SK-N-SH (cell line): ENCODE data around the gene CLIC5. TPM values are rescaled to one million over a fixed set of nuclear protein-coding genes. Genes with fewer than 3 reads are reported as not detected.

Source experiments
- CTCF ChIA-PET: fragments of 300-600, 350-600 bp; formaldehyde crosslinking; extraction: SDS; loops from one replicate; lab custom pipeline; 2021; lab: Yijun Ruan, JAX
- POLR2A ChIA-PET: fragments of 350-600 bp; sonication (Branson Sonifier 250); formaldehyde crosslinking; extraction: SDS; loops from one replicate; lab custom pipeline; 2020; ENCODE audit warnings: antibody characterized with exemption, inconsistent platforms; lab: Yijun Ruan, JAX
- DNase-seq: peaks from one replicate; pipeline ENCODE4 v3.0.0; 2012
- H2AFZ ChIP-seq: fragments of 200-600 bp; sonication (generic); 2 replicates; pipeline ENCODE4 v1.8.1; 2016; ENCODE audit warnings: antibody characterized with exemption, mild to moderate bottlenecking, low read depth
- H3F3A ChIP-seq: fragments of 200-600 bp; sonication (generic); replicated peaks from 2 replicates; pipeline ENCODE3; 2016; ENCODE audit warnings: antibody characterized with exemption, mild to moderate bottlenecking; ENCODE audit not compliant: insufficient read depth
- H3K27ac ChIP-seq, 2 experiments: fragments of 200-500 bp in 1 of 2; fragments of 200-600 bp in 1 of 2; sonication (Bioruptor generic) in 1 of 2; sonication (generic), shearing (Covaris generic) in 1 of 2; 2 replicates each; pipeline versions ENCODE4 v1.5.1 to v1.6.1; 2014 to 2016; ENCODE audit warnings: low read depth in 2 of 2, inconsistent platforms in 1 of 2, low read length in 1 of 2, mild to moderate bottlenecking in 1 of 2, mixed read lengths in 1 of 2
- H3K27me3 ChIP-seq: fragments of 200-600 bp; sonication (generic), shearing (Covaris generic); 2 replicates; pipeline ENCODE4 v1.6.1; 2016; ENCODE audit warnings: mixed run types; ENCODE audit not compliant: insufficient read depth
- H3K36me3 ChIP-seq, 2 experiments: fragments of 200-500 bp in 1 of 2; fragments of 200-600 bp in 1 of 2; sonication (Bioruptor generic) in 1 of 2; sonication (generic) in 1 of 2; replicated peaks in 1 of 2; 2 replicates each; pipeline versions ENCODE3 to v1.5.1; 2014 to 2016; ENCODE audit warnings: low read length in 1 of 2, mild to moderate bottlenecking in 1 of 2; ENCODE audit not compliant: insufficient read depth in 2 of 2, control insufficient read depth in 1 of 2
- H3K4me1 ChIP-seq, 2 experiments: fragments of 200-500 bp in 1 of 2; fragments of 200-600 bp in 1 of 2; sonication (Bioruptor generic) in 1 of 2; sonication (generic), shearing (Covaris generic) in 1 of 2; 2 replicates each; pipeline versions ENCODE4 v1.5.1 to v1.6.1; 2014 to 2016; ENCODE audit warnings: low read depth in 1 of 2, low read length in 1 of 2, mixed run types in 1 of 2; ENCODE audit not compliant: insufficient read depth in 2 of 2, control insufficient read depth in 1 of 2
- H3K4me2 ChIP-seq: fragments of 200-600 bp; sonication (generic), shearing (Covaris generic); 2 replicates; pipeline ENCODE4 v1.6.1; 2017; ENCODE audit warnings: mixed run types
- H3K4me3 ChIP-seq, 2 experiments: fragments of 200-500 bp in 1 of 2; fragments of 200-600 bp in 1 of 2; sonication (Bioruptor generic) in 1 of 2; sonication (generic), shearing (Covaris generic) in 1 of 2; 2 replicates each; pipeline versions ENCODE4 v1.5.1 to v1.8.1; 2014 to 2016; ENCODE audit warnings: low read depth in 2 of 2, inconsistent platforms in 1 of 2, low read length in 1 of 2, mild to moderate bottlenecking in 1 of 2, mixed read lengths in 1 of 2, moderate library complexity in 1 of 2
- H3K79me2 ChIP-seq: fragments of 200-600 bp; sonication (generic); 2 replicates; pipeline ENCODE4 v1.8.1; 2017; ENCODE audit warnings: mild to moderate bottlenecking; ENCODE audit not compliant: insufficient read depth
- H3K9ac ChIP-seq: fragments of 200-600 bp; sonication (generic); 2 replicates; pipeline ENCODE4 v1.6.1; 2017; ENCODE audit warnings: mixed run types
- H3K9me2 ChIP-seq: fragments of 200-600 bp; sonication (generic); 2 replicates; pipeline ENCODE4 v1.6.1; 2017; ENCODE audit warnings: mixed run types
- H3K9me3 ChIP-seq: fragments of 200-600 bp; sonication (generic); 2 replicates; pipeline ENCODE4 v1.6.1; 2017; ENCODE audit warnings: mixed run types, mild to moderate bottlenecking, moderate library complexity
- H4K20me1 ChIP-seq: fragments of 200-600 bp; sonication (generic); 2 replicates; pipeline ENCODE4 v1.6.1; 2017; ENCODE audit warnings: mild to moderate bottlenecking, mixed run types; ENCODE audit not compliant: insufficient read depth
- CHD2 ChIP-seq: fragments of 150-350 bp; IDR thresholded peaks from 2 replicates; pipeline ENCODE4 v1.6.1; 2018; ENCODE audit warnings: low read length; ENCODE audit not compliant: partially characterized antibody
- CTCF ChIP-seq: fragments of 200-600 bp; sonication (generic); IDR thresholded peaks from 2 replicates; pipeline ENCODE4 v1.6.1; 2017; ENCODE audit warnings: antibody characterized with exemption, mild to moderate bottlenecking, moderate library complexity
- ELF1 ChIP-seq: IDR thresholded peaks from 2 replicates; pipeline ENCODE4 v1.4.0; 2012
- EP300 ChIP-seq, 2 experiments: IDR thresholded peaks; 2 replicates each; pipeline versions ENCODE4 v1.4.0 to v1.6.1; 2012; ENCODE audit warnings: borderline replicate concordance in 1 of 2, low read depth in 1 of 2, low read length in 1 of 2
- FOXJ3 ChIP-seq: sonication (generic); formaldehyde crosslinking; IDR thresholded peaks from 2 replicates; pipeline ENCODE4 v1.5.1; 2020; ENCODE audit warnings: mild to moderate bottlenecking, missing genetic modification reagents
- MAX ChIP-seq: IDR thresholded peaks from 2 replicates; pipeline ENCODE4 v1.4.0; 2012; ENCODE audit warnings: low read depth
- NFIC ChIP-seq: IDR thresholded peaks from 2 replicates; pipeline ENCODE4 v1.4.0; 2012; ENCODE audit warnings: borderline replicate concordance
- NRF1 ChIP-seq: IDR thresholded peaks from 2 replicates; pipeline ENCODE4 v1.6.1; 2012; ENCODE audit warnings: low read depth, mild to moderate bottlenecking, low read length
- REST ChIP-seq: IDR thresholded peaks from 2 replicates; pipeline ENCODE4 v1.6.1; 2012; ENCODE audit warnings: mild to moderate bottlenecking, low read depth, low read length, moderate library complexity
- RFX5 ChIP-seq: IDR thresholded peaks from 2 replicates; pipeline ENCODE4 v1.6.1; 2012; ENCODE audit warnings: mild to moderate bottlenecking, improper control_type of control experiment, low read length
- SIN3A ChIP-seq: IDR thresholded peaks from 2 replicates; pipeline ENCODE4 v1.6.1; 2012; ENCODE audit warnings: low read depth, mild to moderate bottlenecking, low read length, moderate library complexity, borderline replicate concordance
- TCF12 ChIP-seq: IDR thresholded peaks from 2 replicates; pipeline ENCODE4 v1.4.0; 2012
- TEAD4 ChIP-seq: IDR thresholded peaks from 2 replicates; pipeline ENCODE4 v1.4.0; 2012; ENCODE audit warnings: mild to moderate bottlenecking, borderline replicate concordance; ENCODE audit not compliant: insufficient read depth
- USF2 ChIP-seq: fragments of 150-350 bp; IDR thresholded peaks from 2 replicates; pipeline ENCODE4 v1.6.1; 2017; ENCODE audit warnings: antibody characterized with exemption, low read length, low read depth, borderline replicate concordance
- WGBS: methylation state at CpG from one replicate; pipeline ENCODE4 v1.1.6; 2017; ENCODE audit warnings: low lambda C conversion rate; 5-methylcytosine and 5-hydroxymethylcytosine counted together
- polyA plus RNA-seq, 3 experiments: library from polyadenylated mRNA; depleted of rRNA; stranded (reverse); fragments of >200 nt; gene quantifications; 2 replicates each; pipeline ENCODE4 v1.2.3, GENCODE V29; 2012

Gene CLIC5
- polyA plus RNA-seq, 1 of the 3 experiments (the other 2 are of a cell fraction) = 0.03 TPM

- no peaks in the 10 kb centered on the region for H3K9me3 ChIP-seq
- H3K79me2 ChIP-seq = no peaks in the 10 kb centered on the region
- WGBS = 0% methylated on average over 4 of the region's 4 CpGs
- H3K9ac ChIP-seq = no peak overlapping the region
- no peak overlapping the region for H2AFZ ChIP-seq
- TF ChIP-seq MAX (no peak), REST (no peak), TEAD4 (no peak), NRF1 (no peak), ELF1 (no peak), USF2 (no peak), EP300 (IDR thresholded peaks at IDR 0.05; ENCODE audit: borderline replicate concordance in 1 of 2, low read depth in 1 of 2, low read length in 1 of 2) (no peak), TCF12 (no peak), CTCF (no peak), NFIC (no peak), FOXJ3 (no peak), SIN3A (no peak), CHD2 (no peak), RFX5 (no peak)
- H3F3A ChIP-seq = no peaks in the 10 kb centered on the region
- POLR2A ChIA-PET = no interaction called here
- CTCF ChIA-PET = no interaction called here
- H3K27me3 ChIP-seq = no peaks in the 10 kb centered on the region; the same call in 1 of the 2 replicates
- no peak overlapping the region for H3K27ac ChIP-seq
- no peak for DNase-seq
- H3K4me2 ChIP-seq = no peak overlapping the region
- H3K36me3 ChIP-seq = no peaks in the 10 kb centered on the region
- H3K9me2 ChIP-seq = no peaks in the 10 kb centered on the region
- H3K4me3 ChIP-seq = no peak overlapping the region
- no peaks in the 10 kb centered on the region for H3K4me1 ChIP-seq
- H4K20me1 ChIP-seq = no peaks in the 10 kb centered on the region
These were observed 9.9 kb upstream of the CLIC5 start for GRCh38 chr6:46025573-46025972.
